ENCODE data around the gene SIGLEC8. TPM values are rescaled to one million over a fixed set of nuclear protein-coding genes. Genes with fewer than 3 reads are reported as not detected.

SIGLEC8 gene
- total RNA-seq, 1 experiment from 2014 or later = not detected

GRCh38 chr19:51415187-51415586 lies 43.1 kb downstream of the SIGLEC8 start:
- H3K9me3 Mint-ChIP-seq (ENCODE audit: unreplicated experiment) = no peaks in the 10 kb centered on the region
- CTCF ChIA-PET = no interaction called here
- H3K4me1 Mint-ChIP-seq (ENCODE audit: low read depth, unreplicated experiment) = no peaks in the 10 kb centered on the region
- TF ChIP-seq CTCF (IDR thresholded peaks at IDR 0.05; ENCODE audit: insufficient read depth in 1 of 2, low read depth in 1 of 2, low read length in 1 of 2, severe bottlenecking in 1 of 2, unreplicated experiment in 1 of 2) = no peak
- POLR2A ChIA-PET = no interaction called here
- no peaks in the 10 kb centered on the region for H3K27me3 ChIP-seq (replicated peaks; ENCODE audit: control insufficient read depth, insufficient read depth, low read length)
- no peak overlapping the region for H3K4me3 ChIP-seq (ENCODE audit: low read depth, low read length)
- H3K27ac Mint-ChIP-seq (ENCODE audit: unreplicated experiment) = no peak overlapping the region
- peaks cover 13% of the 10 kb centered on the region for H3K27me3 Mint-ChIP-seq (ENCODE audit: insufficient read depth, unreplicated experiment)
- no peak overlapping the region for H3K4me3 Mint-ChIP-seq (ENCODE audit: unreplicated experiment)
- BruUV-seq (replicated peaks) = no TSS peak
- H3K36me3 ChIP-seq (ENCODE audit: control insufficient read depth, insufficient read depth, low read length) = no peaks in the 10 kb centered on the region
- no peak for DNase-seq
- H3K4me1 ChIP-seq = no peaks in the 10 kb centered on the region
- no peaks in the 10 kb centered on the region for H3K9me3 ChIP-seq
- H3K36me3 Mint-ChIP-seq (ENCODE audit: insufficient read depth, unreplicated experiment) = no peaks in the 10 kb centered on the region
- intact Hi-C loops (cut with micrococcal nuclease; ENCODE audit: unreplicated experiment) = no loop called here

GRCh38 chr19:51410950-51411748 lies 47.1 kb downstream of the SIGLEC8 start:
- CTCF ChIA-PET = no interaction called here

More at GRCh38 chr19:51410950-51411748, 47.1 kb downstream of the SIGLEC8 start:
- Histone ChIP-seq H3K9me3 (no peaks in the 10 kb centered on the region), H3K4me1 (no peaks in the 10 kb centered on the region), H3K36me3 (ENCODE audit: control insufficient read depth, insufficient read depth, low read length) (no peaks in the 10 kb centered on the region), H3K4me3 (ENCODE audit: low read depth, low read length) (no peak overlapping the region), H3K27me3 (replicated peaks; ENCODE audit: control insufficient read depth, insufficient read depth, low read length) (no peaks in the 10 kb centered on the region)
- Mint-ChIP-seq H3K27ac (ENCODE audit: unreplicated experiment) (no peak overlapping the region), H3K36me3 (ENCODE audit: insufficient read depth, unreplicated experiment) (no peaks in the 10 kb centered on the region), H3K27me3 (ENCODE audit: insufficient read depth, unreplicated experiment) (peaks cover 10% of the 10 kb centered on the region), H3K4me3 (ENCODE audit: unreplicated experiment) (no peak overlapping the region), H3K9me3 (ENCODE audit: unreplicated experiment) (no peaks in the 10 kb centered on the region), H3K4me1 (ENCODE audit: low read depth, unreplicated experiment) (no peaks in the 10 kb centered on the region)
- intact Hi-C loops (cut with micrococcal nuclease; ENCODE audit: unreplicated experiment) = no loop called here
- POLR2A ChIA-PET = no interaction called here
- no peak for DNase-seq
- no peak for TF ChIP-seq CTCF (IDR thresholded peaks at IDR 0.05; ENCODE audit: insufficient read depth in 1 of 2, low read depth in 1 of 2, low read length in 1 of 2, severe bottlenecking in 1 of 2, unreplicated experiment in 1 of 2)
- BruUV-seq (replicated peaks) = no TSS peak
